Large intestine (tissue), 12 donors: ENCODE results near the gene NR4A2. TPM values are rescaled to one million over a fixed set of nuclear protein-coding genes. Genes with fewer than 3 reads are reported as not detected.

ENCODE experiments used
- DNase-seq, 2 donors: peaks; one replicate each; pipeline versions ENCODE4 v3.0.0 to v3.0.0-alpha.2; 2013
- H3K27ac ChIP-seq: one replicate; pipeline ENCODE4 v1.5.1; 2013; ENCODE audit warnings: low read length
- H3K27me3 ChIP-seq: 2 replicates; pipeline ENCODE4 v1.6.1; 2013; ENCODE audit warnings: low read length; ENCODE audit not compliant: control insufficient read depth, insufficient read depth
- H3K36me3 ChIP-seq: 2 replicates; pipeline ENCODE4 v1.6.1; 2013; ENCODE audit warnings: low read length; ENCODE audit not compliant: control insufficient read depth, insufficient read depth
- H3K4me1 ChIP-seq: one replicate; pipeline ENCODE4 v1.6.1; 2013; ENCODE audit warnings: low read length; ENCODE audit not compliant: control insufficient read depth, insufficient read depth
- H3K4me3 ChIP-seq: one replicate; pipeline ENCODE4 v1.5.1; 2013; ENCODE audit warnings: low read length
- H3K9me3 ChIP-seq: one replicate; pipeline ENCODE4 v1.6.1; 2013; ENCODE audit warnings: mild to moderate bottlenecking, low read depth, low read length, moderate library complexity; ENCODE audit not compliant: control insufficient read depth
- WGBS: methylation state at CpG from one replicate; pipeline ENCODE4 v1.1.5; 2013; ENCODE audit warnings: low lambda C conversion rate; ENCODE audit not compliant: insufficient coverage; 5-methylcytosine and 5-hydroxymethylcytosine counted together
- long read RNA-seq, 11 donors: transcript quantifications; one replicate each; lab custom pipeline, GENCODE V29; 2026
- polyA plus RNA-seq: library from polyadenylated mRNA; unstranded; fragments of 120-200 nt; gene quantifications from one replicate; pipeline ENCODE4 v1.2.1, GENCODE V29; 2013

Gene NR4A2
- polyA plus RNA-seq = 3.4 TPM
- long read RNA-seq, donor 1 = 0 reads
- long read RNA-seq, donor 2 = 0 reads
- long read RNA-seq, donor 3 = 0 reads
- long read RNA-seq, donor 4 = 0 reads
- long read RNA-seq, donor 5 = 0 reads
- long read RNA-seq, donor 6 = 0 reads
- long read RNA-seq, donor 7, partial matches to known transcripts = 0 of 1 reads
- long read RNA-seq, donor 7, other reads (novel, unspliced or antisense) = 0 of 1 reads
- long read RNA-seq, donor 8, partial matches to known transcripts = 10 of 10 reads
- long read RNA-seq, donor 8, other reads (novel, unspliced or antisense) = 0 of 10 reads
- long read RNA-seq, donor 9 = 0 reads
- long read RNA-seq, donor 10 = 0 reads
- long read RNA-seq, donor 11 = 0 reads

GRCh38 chr2:156332534-156333273 is at the start of gene NR4A2:
Gene NR4A2 (minus strand): TSS chr2:156332721. CDS start chr2:156330186, 2,535 bp downstream.
- Histone ChIP-seq H3K36me3 (no peaks in the 10 kb centered on the region), H3K27me3 (peaks cover 56% of the 10 kb centered on the region), H3K27ac (peak within 1 kb of the TSS; percentile 76), H3K4me3 (peak within 1 kb of the TSS; percentile 83), H3K9me3 (peaks cover 14% of the 10 kb centered on the region), H3K4me1 (peaks cover 24% of the 10 kb centered on the region)
- peak; percentile 90 to 93 for DNase-seq
- WGBS = no CpG with 5 or more reads among the region's 72 CpGs

GRCh38 chr2:156380117-156380645 is 47.7 kb upstream of the NR4A2 start:
- Histone ChIP-seq H3K27me3 (no peaks in the 10 kb centered on the region), H3K4me3 (no peak overlapping the region), H3K4me1 (no peaks in the 10 kb centered on the region), H3K9me3 (no peaks in the 10 kb centered on the region), H3K36me3 (no peaks in the 10 kb centered on the region), H3K27ac (no peak overlapping the region)
- DNase-seq = no peak
- WGBS = no CpG with 5 or more reads among the region's 1 CpG

- whole genome bisulfite sequencing = 67% methylated on average over 1 of the region's 1 CpG
- Histone ChIP-seq H3K4me1 (no peaks in the 10 kb centered on the region), H3K4me3 (no peak overlapping the region), H3K36me3 (no peaks in the 10 kb centered on the region), H3K27ac (no peak overlapping the region), H3K27me3 (no peaks in the 10 kb centered on the region), H3K9me3 (no peaks in the 10 kb centered on the region)
- DNase-seq = no peak
These were observed 47.2 kb upstream of the NR4A2 start for GRCh38 chr2:156379714-156380113.

GRCh38 chr2:156379071-156379470 is 46.5 kb upstream of the NR4A2 start:
- no peaks in the 10 kb centered on the region for H3K9me3 ChIP-seq
- H3K27ac ChIP-seq = no peak overlapping the region
- H3K4me3 ChIP-seq = no peak overlapping the region
- no peaks in the 10 kb centered on the region for H3K4me1 ChIP-seq
- H3K36me3 ChIP-seq = no peaks in the 10 kb centered on the region
- no peak for DNase-seq
- no peaks in the 10 kb centered on the region for H3K27me3 ChIP-seq

DNA sequence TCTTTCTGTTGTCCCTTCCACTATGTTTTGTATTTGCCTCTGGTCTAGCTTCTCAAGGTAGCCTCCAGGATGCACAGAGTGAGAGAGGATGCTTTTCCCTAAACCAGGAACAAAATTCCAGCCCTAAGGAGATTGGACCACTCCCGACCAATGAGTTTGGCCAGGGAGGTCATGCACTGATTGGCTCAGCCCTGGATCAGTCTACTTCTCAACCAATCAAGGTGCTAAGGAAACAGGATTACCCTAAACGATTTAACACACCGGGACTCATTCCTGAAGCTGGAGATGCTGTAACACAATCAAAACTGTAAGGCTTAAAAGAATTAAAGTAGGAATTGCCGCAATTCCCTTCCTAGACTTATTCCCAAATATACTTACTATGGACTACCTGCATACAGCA is 34.2 kb upstream of the NR4A2 start:
- DNase-seq = no peak
- peaks cover 2% of the 10 kb centered on the region for H3K9me3 ChIP-seq
- no peaks in the 10 kb centered on the region for H3K27me3 ChIP-seq
- no peaks in the 10 kb centered on the region for H3K4me1 ChIP-seq
- no CpG with 5 or more reads among the region's 4 CpGs for WGBS
- H3K27ac ChIP-seq = no peak overlapping the region
- H3K36me3 ChIP-seq = no peaks in the 10 kb centered on the region
- no peak overlapping the region for H3K4me3 ChIP-seq

GRCh38 chr2:156363141-156363540 is 30.6 kb upstream of the NR4A2 start:
- no peaks in the 10 kb centered on the region for H3K27me3 ChIP-seq
- no peaks in the 10 kb centered on the region for H3K36me3 ChIP-seq
- peaks cover 2% of the 10 kb centered on the region for H3K9me3 ChIP-seq
- H3K4me3 ChIP-seq = no peak overlapping the region
- H3K4me1 ChIP-seq = no peaks in the 10 kb centered on the region
- H3K27ac ChIP-seq = no peak overlapping the region
- no peak for DNase-seq

GRCh38 chr2:156356014-156356754 is 23.7 kb upstream of the NR4A2 start:
- H3K36me3 ChIP-seq = no peaks in the 10 kb centered on the region
- H3K9me3 ChIP-seq = no peaks in the 10 kb centered on the region
- no peak overlapping the region for H3K4me3 ChIP-seq
- no peaks in the 10 kb centered on the region for H3K4me1 ChIP-seq
- no CpG with 5 or more reads among the region's 3 CpGs for WGBS
- no peak overlapping the region for H3K27ac ChIP-seq
- DNase-seq = no peak
- H3K27me3 ChIP-seq = no peaks in the 10 kb centered on the region

DNA sequence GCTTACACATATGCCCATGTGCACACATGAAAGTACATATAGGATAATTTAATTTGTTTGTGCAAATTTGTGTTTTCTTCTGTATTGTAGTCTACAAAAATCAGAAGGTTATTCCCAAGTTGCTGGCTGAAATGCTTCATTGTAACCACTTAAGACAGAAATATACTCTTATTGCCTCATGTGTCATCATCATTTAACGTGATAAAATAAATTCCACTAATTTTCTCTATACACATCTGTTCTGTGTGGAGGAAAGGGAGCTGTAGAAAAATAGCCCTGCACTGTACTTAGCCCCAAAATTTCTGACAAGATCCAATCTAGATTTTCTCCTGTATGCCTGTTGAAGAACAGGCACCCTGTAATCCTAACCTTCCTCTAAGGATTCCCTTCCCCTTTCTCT is 20.4 kb upstream of the NR4A2 start:
- no CpG with 5 or more reads among the region's 1 CpG for WGBS
- no peaks in the 10 kb centered on the region for H3K4me1 ChIP-seq
- no peak for DNase-seq
- no peaks in the 10 kb centered on the region for H3K27me3 ChIP-seq
- no peaks in the 10 kb centered on the region for H3K9me3 ChIP-seq
- H3K4me3 ChIP-seq = no peak overlapping the region
- no peak overlapping the region for H3K27ac ChIP-seq
- H3K36me3 ChIP-seq = no peaks in the 10 kb centered on the region

DNA sequence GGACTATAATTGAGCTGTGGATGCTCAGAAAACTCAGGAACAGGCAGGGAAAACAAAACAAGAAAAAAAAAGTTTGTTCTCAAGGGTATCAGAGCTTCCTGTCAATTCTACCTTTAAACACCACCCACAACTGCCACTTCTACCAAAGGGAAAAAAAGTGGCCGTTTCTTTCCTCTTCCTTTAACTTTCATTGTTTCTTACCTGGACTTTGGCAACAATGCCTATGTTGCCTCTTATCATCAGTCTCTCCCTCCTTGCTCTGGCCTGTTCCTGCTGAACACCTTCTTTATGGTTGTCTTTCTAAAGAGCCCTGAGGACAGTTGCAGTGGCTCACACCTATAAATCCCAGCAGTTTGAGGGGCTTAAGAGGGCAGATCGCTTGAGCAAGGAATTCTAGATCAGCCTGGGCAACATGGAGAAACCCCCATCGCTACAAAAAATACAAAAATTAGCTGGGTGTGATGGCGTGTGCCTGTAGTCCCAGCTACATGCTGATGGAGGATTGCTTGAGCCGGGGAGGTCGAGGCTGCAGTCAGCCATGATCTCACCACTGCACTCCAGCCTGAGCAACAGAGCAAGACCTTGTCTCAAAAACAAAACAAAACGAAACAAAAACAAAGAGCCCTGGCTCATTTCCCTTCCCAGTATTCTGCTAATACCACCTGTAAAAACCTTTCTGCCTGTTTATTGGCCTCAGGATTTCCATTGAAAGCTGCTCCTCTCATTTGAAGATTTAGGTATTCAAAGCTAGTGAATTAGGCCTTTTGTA is 18.0 kb upstream of the NR4A2 start:
- Histone ChIP-seq H3K4me3 (no peak overlapping the region), H3K27ac (no peak overlapping the region), H3K36me3 (no peaks in the 10 kb centered on the region), H3K9me3 (no peaks in the 10 kb centered on the region), H3K27me3 (no peaks in the 10 kb centered on the region), H3K4me1 (peaks cover 5% of the 10 kb centered on the region)
- no CpG with 5 or more reads among the region's 7 CpGs for WGBS
- peak in 1 of 2 donors; percentile 63 for DNase-seq

DNA sequence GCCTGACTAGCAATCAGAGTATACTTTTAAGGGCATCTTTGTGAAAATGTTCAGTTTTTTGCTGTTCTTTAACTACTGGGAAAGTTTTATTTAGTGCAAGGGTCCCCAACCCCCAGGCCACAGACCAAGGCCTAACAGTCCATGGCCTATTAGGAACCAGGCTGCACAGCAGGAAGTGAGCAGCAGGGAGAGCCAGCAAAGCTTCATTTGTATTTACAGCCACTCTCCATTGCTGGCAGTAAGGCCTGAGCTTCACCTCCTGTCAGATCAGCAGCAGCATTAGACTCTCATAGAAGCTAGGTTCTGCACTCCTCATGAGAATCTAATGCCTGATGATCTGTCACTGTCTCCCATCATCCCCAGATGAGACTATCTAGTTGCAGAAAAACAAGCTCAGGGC is 17.1 kb upstream of the NR4A2 start:
- no peak overlapping the region for H3K27ac ChIP-seq
- H3K36me3 ChIP-seq = no peaks in the 10 kb centered on the region
- H3K9me3 ChIP-seq = no peaks in the 10 kb centered on the region

More for the DNA sequence above, 17.1 kb upstream of the NR4A2 start:
- H3K4me3 ChIP-seq = no peak overlapping the region
- H3K27me3 ChIP-seq = no peaks in the 10 kb centered on the region
- peaks cover 5% of the 10 kb centered on the region for H3K4me1 ChIP-seq
- DNase-seq = no peak
